Activated B cell treated with CpG ODN at 0.5 μM for 24 hours (primary cell): ENCODE data around the gene KRTAP2-4. TPM values are rescaled to one million over a fixed set of nuclear protein-coding genes. Genes with fewer than 3 reads are reported as not detected.

Experiments
- ATAC-seq: fragments of 200-7000 bp; cut with Tn5 transposase; one replicate; pipeline ENCODE4 v1.10.0; 2021; ENCODE audit warnings: low read depth, mild to moderate bottlenecking, moderate library complexity
- CTCF ChIA-PET: fragments of 350-600 bp; sonication (Branson Sonifier 250); formaldehyde crosslinking; loops from one replicate; lab custom pipeline; 2021; ENCODE audit warnings: antibody characterized with exemption; lab: Charles Lee
- POLR2A ChIA-PET: fragments of 350-600 bp; sonication (Branson Sonifier 250); formaldehyde crosslinking; loops from one replicate; lab custom pipeline; 2021; ENCODE audit warnings: antibody characterized with exemption; lab: Charles Lee
- DNase-seq: peaks from one replicate; pipeline ENCODE4 v3.0.0; 2022
- H3K27ac Mint-ChIP-seq: one replicate; pipeline ENCODE4 v1.8.0; 2020; ENCODE audit warnings: mixed read lengths
- H3K27me3 Mint-ChIP-seq: one replicate; pipeline ENCODE4 v1.8.0; 2021; ENCODE audit warnings: mixed read lengths
- H3K36me3 Mint-ChIP-seq: one replicate; pipeline ENCODE4 v1.8.0; 2021; ENCODE audit warnings: low read depth, mixed read lengths
- H3K4me1 Mint-ChIP-seq: one replicate; pipeline ENCODE4 v1.8.0; 2021; ENCODE audit warnings: mixed read lengths
- H3K4me3 Mint-ChIP-seq: one replicate; pipeline ENCODE4 v1.8.0; 2020; ENCODE audit warnings: mild to moderate bottlenecking, mixed read lengths
- H3K9me3 Mint-ChIP-seq: one replicate; pipeline ENCODE4 v1.8.0; 2020; ENCODE audit warnings: mixed read lengths
- CTCF ChIP-seq: fragments of 200-600 bp; IDR thresholded peaks from one replicate; pipeline ENCODE4 v1.8.0; 2022; ENCODE audit warnings: antibody characterized with exemption, mild to moderate bottlenecking
- intact Hi-C: fragments of 100-400 bp; cut with micrococcal nuclease; formaldehyde crosslinking; loops from one replicate; pipeline ENCODE4 v1.15.1; 2024
- total RNA-seq: library from RNA; stranded (reverse); gene quantifications from 2 replicates; pipeline ENCODE4 v1.2.3, GENCODE V29; 2022

The KRTAP2-4 gene
- total RNA-seq, 1 donor from 2014 or later = not detected

GRCh38 chr17:41029633-41030245 is 35.9 kb downstream of the KRTAP2-4 start, which contains the start of gene KRTAP1-4:
TSS of gene KRTAP1-4 (minus strand) at chr17:41030195. CDS start at chr17:41030078, 117 bp downstream.
- Mint-ChIP-seq H3K4me1 (no peaks in the 10 kb centered on the region), H3K27me3 (peaks cover 44% of the 10 kb centered on the region), H3K36me3 (no peaks in the 10 kb centered on the region), H3K4me3 (no peak within 1 kb of the TSS), H3K27ac (no peak within 1 kb of the TSS), H3K9me3 (no peaks in the 10 kb centered on the region)
- DNase-seq = no peak
- CTCF ChIA-PET = no interaction called here
- no peak for ATAC-seq
- intact Hi-C loops = loop anchor here (5.0 kb wide), 1 partner anchor 177 kb away; no protein-coding TSS in a partner anchor
- no peak for TF ChIP-seq CTCF
- POLR2A ChIA-PET = no interaction called here

GRCh38 chr17:41026715-41027471 is 38.8 kb downstream of the KRTAP2-4 start, which contains the start of gene KRTAP1-5:
TSS of gene KRTAP1-5 (minus strand) at chr17:41027208. CDS start at chr17:41027155, 53 bp downstream.
- no peak for TF ChIP-seq CTCF
- ATAC-seq (no peak), DNase-seq (no peak)
- H3K9me3 Mint-ChIP-seq = no peaks in the 10 kb centered on the region
- H3K27me3 Mint-ChIP-seq = peaks cover 35% of the 10 kb centered on the region
- intact Hi-C loops = loop anchor here (5.0 kb wide), 1 partner anchor 175 kb away; no protein-coding TSS in a partner anchor
- no peak within 1 kb of the TSS for H3K4me3 Mint-ChIP-seq
- ChIA-PET CTCF (no interaction called here), POLR2A (no interaction called here)
- no peaks in the 10 kb centered on the region for H3K36me3 Mint-ChIP-seq
- H3K4me1 Mint-ChIP-seq = no peaks in the 10 kb centered on the region
- H3K27ac Mint-ChIP-seq = no peak within 1 kb of the TSS

GRCh38 chr17:41024697-41025096 is 41.0 kb downstream of the KRTAP2-4 start:
- Mint-ChIP-seq H3K27ac (no peak overlapping the region), H3K4me3 (no peak overlapping the region), H3K27me3 (peaks cover 27% of the 10 kb centered on the region), H3K4me1 (no peaks in the 10 kb centered on the region), H3K36me3 (no peaks in the 10 kb centered on the region), H3K9me3 (peaks cover 4% of the 10 kb centered on the region)
- intact Hi-C loops = loop anchor here (5.0 kb wide), 1 partner anchor 172 kb away; no protein-coding TSS in a partner anchor
- no peak for TF ChIP-seq CTCF
- no peak for DNase-seq
- no peak for ATAC-seq
- CTCF ChIA-PET = no interaction called here
- POLR2A ChIA-PET = no interaction called here

- Mint-ChIP-seq H3K4me1 (no peaks in the 10 kb centered on the region), H3K27ac (no peak overlapping the region), H3K4me3 (no peak overlapping the region), H3K36me3 (no peaks in the 10 kb centered on the region), H3K9me3 (peaks cover 4% of the 10 kb centered on the region), H3K27me3 (peaks cover 11% of the 10 kb centered on the region)
- ATAC-seq = no peak
- intact Hi-C loops = no loop called here
- no peak for TF ChIP-seq CTCF
- POLR2A ChIA-PET = no interaction called here
- no peak for DNase-seq
- CTCF ChIA-PET = no interaction called here
Measured at GRCh38 chr17:41020336-41020735, 45.3 kb downstream of the KRTAP2-4 start.

- ChIA-PET POLR2A (no interaction called here), CTCF (no interaction called here)
- ATAC-seq (no peak), DNase-seq (no peak)
- H3K27me3 Mint-ChIP-seq = peaks cover 9% of the 10 kb centered on the region
- no peaks in the 10 kb centered on the region for H3K36me3 Mint-ChIP-seq
- intact Hi-C loops = no loop called here
- no peak overlapping the region for H3K27ac Mint-ChIP-seq
- no peak for TF ChIP-seq CTCF
- H3K4me3 Mint-ChIP-seq = no peak overlapping the region
- H3K9me3 Mint-ChIP-seq = peaks cover 4% of the 10 kb centered on the region
- no peaks in the 10 kb centered on the region for H3K4me1 Mint-ChIP-seq
Measured at GRCh38 chr17:41019415-41019814, 46.3 kb downstream of the KRTAP2-4 start.
